ENCODE data around the gene SAPCD1. TPM values are rescaled to one million over a fixed set of nuclear protein-coding genes. Genes with fewer than 3 reads are reported as not detected.
A peak's percentile ranks its signal among the peaks of the same experiment; 100 is the strongest.
"Not testable (repeated sequence)": the region's sequence is repeated elsewhere in the genome, so short reads cannot be mapped to it uniquely, and the experiment has no call there.

SAPCD1 gene
- polyA plus RNA-seq, 3 donors = 10.4 TPM; not detected in 2

GRCh38 chr6:31797588-31797987 is 35.1 kb downstream of the SAPCD1 start:
- Mint-ChIP-seq H3K4me3 (no peak overlapping the region), H3K36me3 (peaks cover 9 to 24% of the 10 kb centered on the region in 2 donors), H3K4me1 (peaks cover 21% of the 10 kb centered on the region), H3K9me3 (no peaks in the 10 kb centered on the region), H3K27ac (peak overlapping the region in 5 of 7 donors; percentile 47 to 67 (median 65)), H3K27me3 (ENCODE audit: low read depth in 3 of 3) (peaks cover 0 to 2% (median 0%) of the 10 kb centered on the region in 3 donors)
- Histone ChIP-seq H4K20me1 (ENCODE audit: insufficient read depth, low read length) (no peaks in the 10 kb centered on the region), H3K27ac (ENCODE audit: low read depth in 1 of 2, low read length in 2 of 2) (peak overlapping the region in 1 of 2 donors; percentile 31), H3K9me3 (replicated peaks in 1 of 2; ENCODE audit: control insufficient read depth in 1 of 2, insufficient read depth in 1 of 2, low read length in 2 of 2) (no peaks in the 10 kb centered on the region), H3K27me3 (ENCODE audit: control insufficient read depth in 2 of 2, insufficient read depth in 2 of 2, low read length in 2 of 2) (no peaks in the 10 kb centered on the region), H3K4me3 (replicated peaks in 1 of 3; ENCODE audit: low read depth in 2 of 3, low read length in 3 of 3) (no peak overlapping the region), H2AFZ (ENCODE audit: insufficient read depth, low read depth, low read length, poor library complexity, severe bottlenecking) (no peak overlapping the region), H3K36me3 (replicated peaks in 1 of 2; ENCODE audit: control insufficient read depth in 1 of 2, insufficient read depth in 2 of 2, low read length in 2 of 2) (peaks cover 0 to 16% of the 10 kb centered on the region in 2 donors), H3K9ac (ENCODE audit: insufficient read depth, low read length, poor library complexity, severe bottlenecking) (no peak overlapping the region), H3K79me2 (ENCODE audit: insufficient read depth, low read length) (peaks cover 31% of the 10 kb centered on the region), H3K4me1 (ENCODE audit: control insufficient read depth in 1 of 2, insufficient read depth in 2 of 2, low read length in 2 of 2) (peaks cover 19 to 27% of the 10 kb centered on the region in 2 donors), H3K4me2 (replicated peaks; ENCODE audit: extremely low read depth, low read length, poor library complexity, severe bottlenecking) (no peak overlapping the region)
- TF ChIP-seq CTCF (IDR thresholded peaks at IDR 0.05) = no peak
- intact Hi-C loops (cut with micrococcal nuclease) = loop anchor here in 1 of 2 donors (10.0 kb wide), 1 partner anchor 63 kb away; the partner anchor contains the start of gene CLIC1
- no peak for DNase-seq
- 7% methylated on average over 5 of the region's 5 CpGs for WGBS (ENCODE audit: insufficient coverage)

GRCh38 chr6:31799781-31800180 is 37.3 kb downstream of the SAPCD1 start:
- Histone ChIP-seq H3K27ac (ENCODE audit: low read depth in 1 of 2, low read length in 2 of 2) (no peak overlapping the region), H3K4me2 (replicated peaks; ENCODE audit: extremely low read depth, low read length, poor library complexity, severe bottlenecking) (no peak overlapping the region), H3K79me2 (ENCODE audit: insufficient read depth, low read length) (peaks cover 21% of the 10 kb centered on the region), H3K27me3 (ENCODE audit: control insufficient read depth in 2 of 2, insufficient read depth in 2 of 2, low read length in 2 of 2) (no peaks in the 10 kb centered on the region), H3K9ac (ENCODE audit: insufficient read depth, low read length, poor library complexity, severe bottlenecking) (no peak overlapping the region), H3K4me1 (ENCODE audit: control insufficient read depth in 1 of 2, insufficient read depth in 2 of 2, low read length in 2 of 2) (peaks cover 9 to 12% of the 10 kb centered on the region in 2 donors), H4K20me1 (ENCODE audit: insufficient read depth, low read length) (no peaks in the 10 kb centered on the region), H3K36me3 (replicated peaks in 1 of 2; ENCODE audit: control insufficient read depth in 1 of 2, insufficient read depth in 2 of 2, low read length in 2 of 2) (peaks cover 0 to 13% of the 10 kb centered on the region in 2 donors), H2AFZ (ENCODE audit: insufficient read depth, low read depth, low read length, poor library complexity, severe bottlenecking) (no peak overlapping the region), H3K4me3 (replicated peaks in 1 of 3; ENCODE audit: low read depth in 2 of 3, low read length in 3 of 3) (no peak overlapping the region), H3K9me3 (replicated peaks in 1 of 2; ENCODE audit: control insufficient read depth in 1 of 2, insufficient read depth in 1 of 2, low read length in 2 of 2) (no peaks in the 10 kb centered on the region)
- intact Hi-C loops (cut with micrococcal nuclease) = loop anchor here in 1 of 2 donors (10.0 kb wide), 1 partner anchor 65 kb away; the partner anchor contains the start of gene CLIC1
- TF ChIP-seq CTCF (IDR thresholded peaks at IDR 0.05) = no peak
- Mint-ChIP-seq H3K4me1 (peaks cover 8% of the 10 kb centered on the region), H3K27ac (no peak overlapping the region), H3K36me3 (peaks cover 10 to 28% of the 10 kb centered on the region in 2 donors), H3K27me3 (ENCODE audit: low read depth in 3 of 3) (peaks cover 0 to 4% (median 0%) of the 10 kb centered on the region in 3 donors), H3K9me3 (no peaks in the 10 kb centered on the region), H3K4me3 (no peak overlapping the region)
- 93% methylated on average over 3 of the region's 12 CpGs for whole genome bisulfite sequencing (ENCODE audit: insufficient coverage)
- DNase-seq = no peak

- H3K27me3 Mint-ChIP-seq (ENCODE audit: low read depth in 3 of 3); H3K9me3 ChIP-seq (replicated peaks in 1 of 2; ENCODE audit: control insufficient read depth in 1 of 2, insufficient read depth in 1 of 2, low read length in 2 of 2); H3K9ac ChIP-seq (ENCODE audit: insufficient read depth, low read length, poor library complexity, severe bottlenecking); H3K4me3 ChIP-seq (replicated peaks in 1 of 3; ENCODE audit: low read depth in 2 of 3, low read length in 3 of 3); H3K4me1 Mint-ChIP-seq; intact Hi-C loops (cut with micrococcal nuclease); H3K4me3 Mint-ChIP-seq; H3K27me3 ChIP-seq (ENCODE audit: control insufficient read depth in 2 of 2, insufficient read depth in 2 of 2, low read length in 2 of 2); H3K4me2 ChIP-seq (replicated peaks; ENCODE audit: extremely low read depth, low read length, poor library complexity, severe bottlenecking); DNase-seq; H3K9me3 Mint-ChIP-seq; H4K20me1 ChIP-seq (ENCODE audit: insufficient read depth, low read length); H2AFZ ChIP-seq (ENCODE audit: insufficient read depth, low read depth, low read length, poor library complexity, severe bottlenecking); H3K27ac ChIP-seq (ENCODE audit: low read depth in 1 of 2, low read length in 2 of 2): not testable (repeated sequence)
- Histone ChIP-seq H3K4me1 (ENCODE audit: control insufficient read depth in 1 of 2, insufficient read depth in 2 of 2, low read length in 2 of 2) (peaks cover 9 to 13% of the 10 kb centered on the region in 2 donors), H3K36me3 (replicated peaks in 1 of 2; ENCODE audit: control insufficient read depth in 1 of 2, insufficient read depth in 2 of 2, low read length in 2 of 2) (peaks cover 0 to 13% of the 10 kb centered on the region in 2 donors), H3K79me2 (ENCODE audit: insufficient read depth, low read length) (peaks cover 28% of the 10 kb centered on the region)
- WGBS (ENCODE audit: insufficient coverage) = 100% methylated on average over 1 of the region's 8 CpGs
- Mint-ChIP-seq H3K27ac (peak overlapping the region in 2 of 7 donors; percentile 15 to 43), H3K36me3 (peaks cover 10 to 28% of the 10 kb centered on the region in 2 donors)
These were observed 38.8 kb downstream of the SAPCD1 start for GRCh38 chr6:31801031-31801927.

Measured in CD14-positive monocyte (primary cell).